Esophagus muscularis mucosa (tissue), 4 donors: ENCODE measurements around the gene TWNK.

ENCODE experiments used
- CTCF ChIP-seq, 3 experiments: fragments of 200-600 bp in 2 of 3; fragments of 450-650 bp in 1 of 3; sonication (generic) in 2 of 3; IDR thresholded peaks; one replicate each; pipeline ENCODE4 v1.5.1; 2017 to 2019; ENCODE audit warnings: antibody characterized with exemption in 3 of 3, mild to moderate bottlenecking in 2 of 3, moderate library complexity in 1 of 3
- EP300 ChIP-seq: sonication (generic); formaldehyde crosslinking; IDR thresholded peaks from one replicate; pipeline ENCODE4 v1.6.1; 2017; ENCODE audit warnings: antibody characterized with exemption
- POLR2A ChIP-seq: fragments of 450-650 bp; IDR thresholded peaks from one replicate; pipeline ENCODE4 v1.6.1; 2017; ENCODE audit warnings: antibody characterized with exemption, moderate library complexity, mild to moderate bottlenecking, low read depth
- POLR2AphosphoS5 ChIP-seq, 2 donors: sonication (generic); formaldehyde crosslinking; IDR thresholded peaks; one replicate each; pipeline ENCODE4 v1.6.1; 2017; ENCODE audit warnings: antibody characterized with exemption in 2 of 2

GRCh38 chr10:100989088-100989487 is 1.7 kb downstream of the TWNK start:
- TF ChIP-seq CTCF (IDR thresholded peaks at IDR 0.05) = no peak
- no peak for TF ChIP-seq POLR2AphosphoS5 (IDR thresholded peaks at IDR 0.05)
- TF ChIP-seq POLR2A = no peak
- TF ChIP-seq EP300 = no peak
